ACC112 (cell line): ENCODE data around the gene PMM1.

ENCODE experiments used
- H2AFZ ChIP-seq: fragments of 200-600 bp; sonication (generic); one replicate; pipeline ENCODE4 v1.6.0; 2017; ENCODE audit warnings: antibody characterized with exemption, low read length; ENCODE audit not compliant: unreplicated experiment
- H3K27ac ChIP-seq: fragments of 200-600 bp; sonication (generic); 2 replicates; pipeline ENCODE4 v1.5.1; 2014; ENCODE audit warnings: low read depth, mild to moderate bottlenecking, antibody characterized with exemption, low read length, moderate library complexity
- H3K27me3 ChIP-seq: fragments of 200-600 bp; sonication (generic); 2 replicates; pipeline ENCODE4 v1.6.1; 2014; ENCODE audit warnings: mild to moderate bottlenecking, antibody characterized with exemption, low read length, moderate library complexity, mixed read lengths; ENCODE audit not compliant: insufficient read depth
- H3K36me3 ChIP-seq: fragments of 200-600 bp; sonication (generic); 2 replicates; pipeline ENCODE4 v1.6.1; 2016; ENCODE audit warnings: mild to moderate bottlenecking, antibody characterized with exemption, low read length, moderate library complexity, mixed read lengths; ENCODE audit not compliant: insufficient read depth
- H3K4me1 ChIP-seq: fragments of 200-600 bp; sonication (generic); one replicate; pipeline ENCODE4 v1.6.1; 2016; ENCODE audit warnings: low read length, mixed read lengths; ENCODE audit not compliant: insufficient read depth, unreplicated experiment, control insufficient read depth
- H3K4me3 ChIP-seq: fragments of 200-600 bp; sonication (generic); 2 replicates; pipeline ENCODE4 v1.5.1; 2014; ENCODE audit warnings: mild to moderate bottlenecking, low read depth, low read length
- H3K79me2 ChIP-seq: fragments of 200-600 bp; sonication (generic); one replicate; pipeline ENCODE4 v1.6.0; 2016; ENCODE audit warnings: low read length; ENCODE audit not compliant: control insufficient read depth, unreplicated experiment, insufficient read depth

PMM1 gene

DNA sequence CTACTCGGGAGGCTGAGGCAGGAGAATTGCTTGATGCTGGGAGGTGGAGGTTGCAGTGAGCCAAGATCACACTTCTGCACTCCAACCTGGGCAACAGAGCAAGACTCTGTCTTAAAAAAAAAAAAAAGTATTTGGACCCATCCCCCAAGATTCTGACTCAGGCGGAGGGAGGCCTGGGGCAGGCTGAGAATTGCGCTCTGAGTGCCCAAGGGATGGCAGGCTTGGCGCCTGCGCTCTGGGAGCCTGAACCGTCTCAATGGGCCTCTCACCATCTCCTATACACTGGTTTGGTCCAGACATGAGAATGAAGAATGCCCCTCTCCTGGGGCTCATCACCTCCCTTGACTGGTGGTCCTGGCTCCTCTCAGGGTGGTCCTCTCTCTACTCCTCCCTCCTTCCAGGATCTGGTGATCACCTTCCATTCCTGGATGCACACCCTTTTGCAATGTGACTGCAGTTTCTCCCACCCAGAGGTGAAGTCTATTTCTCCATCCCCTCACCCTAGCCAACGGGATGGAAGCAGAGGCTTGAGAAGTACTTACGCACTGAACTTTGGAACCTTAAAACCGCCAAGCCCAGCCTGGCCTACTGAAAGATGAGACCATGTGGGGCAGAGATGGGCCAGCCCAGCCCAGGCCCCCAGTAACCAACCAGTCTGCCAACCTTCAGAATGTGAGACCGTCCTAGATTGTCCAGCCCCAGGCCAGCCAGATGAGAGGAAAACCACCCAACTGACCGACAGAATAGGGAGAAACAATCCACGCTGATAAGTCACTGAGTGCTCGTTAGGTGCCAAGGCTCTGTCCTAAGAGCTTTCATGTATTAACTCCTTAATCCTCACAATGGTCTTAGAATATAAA is 50.3 kb downstream of the PMM1 start:
- Histone ChIP-seq H3K27ac (no peak overlapping the region), H3K27me3 (no peaks in the 10 kb centered on the region), H3K4me3 (no peak overlapping the region), H3K4me1 (no peaks in the 10 kb centered on the region), H3K36me3 (no peaks in the 10 kb centered on the region), H2AFZ (no peak overlapping the region), H3K79me2 (peaks cover 39% of the 10 kb centered on the region)

DNA sequence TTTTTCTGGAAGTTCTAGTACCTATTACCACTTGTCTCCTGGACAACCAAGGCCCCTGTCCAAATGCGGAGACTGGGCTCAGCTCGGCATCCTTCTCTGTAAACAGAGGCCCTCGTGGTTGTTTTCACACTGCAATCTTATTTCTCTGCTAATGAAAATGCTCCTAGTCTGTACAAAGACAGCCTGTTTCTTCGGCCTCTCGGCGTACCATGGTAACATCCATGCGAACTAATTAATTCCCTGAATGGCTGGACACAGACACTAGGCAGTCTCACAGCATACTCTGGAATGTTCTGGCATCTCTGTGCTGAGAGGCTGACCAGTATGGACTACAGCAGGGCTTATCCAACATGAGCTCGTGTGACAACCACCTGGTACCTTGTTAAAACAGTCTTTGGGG is 51.1 kb downstream of the PMM1 start:
- no peaks in the 10 kb centered on the region for H3K27me3 ChIP-seq
- H3K36me3 ChIP-seq, result no peaks in the 10 kb centered on the region
- H3K79me2 ChIP-seq, result peaks cover 33% of the 10 kb centered on the region
- no peak overlapping the region for H3K27ac ChIP-seq
- no peaks in the 10 kb centered on the region for H3K4me1 ChIP-seq
- H2AFZ ChIP-seq, result no peak overlapping the region
- H3K4me3 ChIP-seq, result no peak overlapping the region

DNA sequence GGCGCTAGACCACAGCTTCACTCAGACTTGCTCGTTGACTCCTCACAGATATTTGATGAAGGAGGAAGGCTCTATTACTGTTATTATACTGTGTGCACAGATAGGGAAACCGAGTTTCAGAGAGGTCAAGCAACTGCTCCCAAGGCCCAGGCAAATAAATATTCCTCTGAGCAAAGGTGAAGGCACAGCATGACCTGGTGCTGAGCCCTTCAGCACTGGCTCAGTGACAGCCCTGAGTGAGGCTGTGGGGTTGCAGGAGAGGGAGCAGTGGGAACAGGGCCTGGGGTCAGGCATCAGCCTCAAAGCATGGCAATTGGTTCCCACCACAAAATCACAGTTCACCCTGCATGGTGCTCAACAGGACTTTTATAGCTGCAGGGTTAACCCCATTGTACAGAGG is 52.4 kb downstream of the PMM1 start:
- no peaks in the 10 kb centered on the region for H3K36me3 ChIP-seq
- H3K27ac ChIP-seq, result no peak overlapping the region
- peaks cover 20% of the 10 kb centered on the region for H3K79me2 ChIP-seq
- no peak overlapping the region for H3K4me3 ChIP-seq
- no peak overlapping the region for H2AFZ ChIP-seq
- no peaks in the 10 kb centered on the region for H3K27me3 ChIP-seq
- no peaks in the 10 kb centered on the region for H3K4me1 ChIP-seq

DNA sequence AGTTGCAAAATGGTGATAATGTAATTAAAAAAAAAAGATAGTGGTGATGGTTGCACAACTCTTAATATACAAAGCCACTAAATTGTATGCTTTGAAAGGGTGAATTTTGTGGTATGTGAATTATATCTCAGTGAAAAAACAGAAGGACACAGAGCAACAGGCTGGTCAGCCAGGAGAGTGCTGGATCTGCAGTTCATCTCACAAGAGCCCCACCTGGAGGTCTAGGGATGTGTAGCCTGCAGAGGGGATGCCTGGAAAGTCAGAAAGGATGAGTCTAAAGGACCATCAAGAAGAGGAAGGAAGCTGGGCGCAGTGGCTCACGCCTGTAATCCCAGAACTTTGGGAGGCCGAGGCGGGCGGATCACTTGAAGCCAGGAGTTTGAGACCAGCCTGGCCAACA is 54.4 kb downstream of the PMM1 start:
- peaks cover 5% of the 10 kb centered on the region for H3K79me2 ChIP-seq
- no peaks in the 10 kb centered on the region for H3K4me1 ChIP-seq
- no peaks in the 10 kb centered on the region for H3K36me3 ChIP-seq
- H3K4me3 ChIP-seq, result no peak overlapping the region
- H2AFZ ChIP-seq, result no peak overlapping the region
- H3K27me3 ChIP-seq, result no peaks in the 10 kb centered on the region
- H3K27ac ChIP-seq, result no peak overlapping the region

DNA sequence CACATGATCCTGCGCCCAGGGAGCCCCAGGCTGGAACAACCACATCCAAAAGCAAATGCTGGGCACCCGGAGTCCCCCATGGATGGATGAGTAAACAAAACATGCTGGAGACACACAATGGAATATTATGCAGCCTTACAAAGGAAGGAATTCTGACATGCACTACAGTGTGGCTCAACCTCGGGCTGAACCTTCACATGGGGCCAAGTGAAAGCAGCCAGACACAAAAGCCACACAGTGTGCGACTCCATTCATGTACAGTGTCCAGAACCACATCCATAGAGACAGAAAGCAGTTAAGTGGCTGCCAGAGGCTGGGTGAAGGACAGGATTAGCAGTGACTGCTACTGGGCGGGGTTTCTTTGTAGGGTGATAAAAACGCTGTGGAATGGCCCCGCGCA is 55.4 kb downstream of the PMM1 start:
- Histone ChIP-seq H3K4me3 (no peak overlapping the region), H3K36me3 (no peaks in the 10 kb centered on the region), H3K27me3 (no peaks in the 10 kb centered on the region), H2AFZ (no peak overlapping the region), H3K4me1 (no peaks in the 10 kb centered on the region), H3K79me2 (no peaks in the 10 kb centered on the region), H3K27ac (no peak overlapping the region)

DNA sequence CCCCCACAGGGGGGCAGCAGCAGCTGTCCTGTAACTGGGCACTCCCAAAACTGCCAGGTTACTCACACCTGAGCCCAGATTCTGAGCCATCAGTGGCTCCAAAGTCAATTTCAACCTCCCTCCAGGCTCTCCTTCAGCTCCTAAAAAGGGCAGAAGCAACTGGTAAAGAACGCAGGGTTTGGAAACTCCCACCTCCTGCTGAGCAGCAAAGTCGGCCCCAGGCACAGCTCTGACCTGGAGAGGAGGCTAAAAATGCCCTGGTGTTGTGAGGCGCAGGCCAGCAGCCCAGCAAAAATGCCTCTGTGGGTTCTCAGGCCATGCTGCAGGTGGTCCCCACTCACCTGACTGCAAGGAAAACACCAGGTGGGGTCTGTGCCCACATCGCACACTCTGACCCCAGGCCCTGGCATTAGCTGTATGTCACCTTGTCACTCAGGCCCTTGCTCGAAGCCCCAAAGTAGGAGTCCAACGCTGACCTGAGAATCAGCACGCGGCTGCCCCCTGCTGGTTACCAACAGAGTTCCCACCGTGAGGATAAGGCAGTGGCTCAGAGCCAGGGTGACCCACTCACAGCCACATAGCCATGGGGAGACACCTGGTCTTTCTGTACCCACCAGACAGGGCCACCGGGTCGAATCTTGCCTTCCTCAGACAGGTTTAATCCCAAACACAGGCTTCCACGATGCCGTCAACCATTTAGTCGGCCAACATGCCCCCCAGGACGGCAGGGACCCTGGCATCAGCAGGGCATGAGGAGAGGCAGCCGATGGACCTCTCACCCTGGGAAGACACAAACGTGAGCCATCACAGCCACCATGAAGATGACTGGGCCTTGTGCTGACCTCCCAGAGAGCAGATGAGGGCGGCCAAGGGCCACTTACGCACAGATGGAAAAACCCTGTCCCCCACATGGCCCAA is 56.5 kb downstream of the PMM1 start:
- Histone ChIP-seq H3K27me3 (no peaks in the 10 kb centered on the region), H3K27ac (no peak overlapping the region), H3K36me3 (no peaks in the 10 kb centered on the region), H3K79me2 (no peaks in the 10 kb centered on the region), H3K4me3 (no peak overlapping the region), H3K4me1 (no peaks in the 10 kb centered on the region), H2AFZ (no peak overlapping the region)

DNA sequence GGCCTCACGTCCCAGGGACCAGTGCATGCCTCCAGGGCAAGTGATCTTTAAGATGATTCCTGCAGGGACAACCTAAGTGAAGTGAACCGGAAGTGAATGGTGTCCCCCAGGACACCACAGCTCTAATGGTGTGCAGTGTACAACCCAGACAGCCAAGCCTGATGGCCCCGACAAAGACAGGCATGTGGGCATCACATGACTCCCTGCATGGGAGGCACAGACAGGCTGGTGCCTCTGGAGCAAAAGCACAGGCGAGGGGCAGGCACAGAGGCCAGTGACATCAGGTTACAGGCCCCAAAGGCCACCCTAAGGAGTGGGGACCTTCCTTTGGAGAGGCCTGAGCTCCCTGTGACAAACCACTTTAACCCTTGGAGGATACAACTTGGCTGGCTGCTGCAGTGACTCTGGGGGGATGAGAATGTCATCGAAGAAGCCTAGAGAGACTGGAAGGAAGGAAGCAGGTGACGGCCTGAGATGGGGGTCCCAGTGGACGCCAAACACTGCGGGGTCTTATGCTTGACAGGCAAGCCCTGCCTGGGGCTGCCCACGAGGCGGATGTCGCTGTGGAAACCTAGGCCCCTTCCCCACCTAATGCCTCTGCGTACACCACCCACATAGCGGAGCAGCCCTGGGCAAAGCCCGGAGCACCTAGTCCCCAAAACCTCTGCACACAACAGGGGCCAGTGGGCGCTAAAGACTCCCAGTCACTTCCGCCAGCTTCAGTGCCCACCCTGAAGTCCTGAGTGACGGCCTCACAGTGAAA is 57.7 kb downstream of the PMM1 start:
- H3K27me3 ChIP-seq, result no peaks in the 10 kb centered on the region
- no peak overlapping the region for H3K4me3 ChIP-seq
- H3K27ac ChIP-seq, result no peak overlapping the region
- H3K4me1 ChIP-seq, result no peaks in the 10 kb centered on the region
- H2AFZ ChIP-seq, result no peak overlapping the region
- no peaks in the 10 kb centered on the region for H3K79me2 ChIP-seq
- no peaks in the 10 kb centered on the region for H3K36me3 ChIP-seq

DNA sequence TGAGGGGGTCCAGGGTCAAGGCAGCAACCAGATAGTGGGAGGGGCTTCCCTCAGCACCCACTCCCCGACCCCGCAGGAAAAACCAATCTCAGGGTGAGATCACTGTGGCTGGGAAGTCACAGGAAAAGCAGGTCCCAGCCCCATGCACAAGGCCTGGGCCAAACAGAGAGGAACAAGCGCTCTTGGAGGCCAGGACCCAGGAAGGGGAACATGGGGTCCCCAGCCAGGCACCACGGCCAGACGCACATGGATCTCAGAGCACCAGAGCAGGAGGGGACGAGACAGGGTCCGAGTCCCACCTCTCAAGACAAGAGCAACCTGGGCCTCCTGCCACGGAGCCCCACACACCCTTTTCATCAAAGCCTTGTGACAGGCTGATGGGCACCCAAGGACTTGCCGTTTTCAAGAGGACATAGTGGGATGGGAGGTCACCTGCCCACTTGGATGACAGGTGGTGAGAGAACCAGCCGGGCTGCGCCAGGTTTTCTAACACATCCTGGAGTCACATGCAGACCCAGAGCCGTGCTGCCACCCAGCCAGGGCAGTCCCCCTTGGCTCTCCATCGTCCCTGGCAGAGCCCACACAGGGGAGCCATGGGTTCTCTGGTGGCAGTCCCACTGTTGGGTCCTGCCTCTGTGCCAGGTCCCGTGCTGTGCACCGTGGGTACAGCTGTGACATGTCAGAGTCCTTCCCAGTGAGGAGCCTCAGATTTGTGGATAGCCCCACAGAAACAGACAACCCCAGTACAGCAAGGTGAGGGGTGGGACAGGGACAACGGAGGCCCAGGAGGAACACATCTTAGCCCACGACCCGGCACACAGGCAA is 58.5 kb downstream of the PMM1 start:
- H3K27me3 ChIP-seq, result no peaks in the 10 kb centered on the region
- H3K79me2 ChIP-seq, result no peaks in the 10 kb centered on the region
- H3K36me3 ChIP-seq, result no peaks in the 10 kb centered on the region
- no peak overlapping the region for H2AFZ ChIP-seq
- H3K4me1 ChIP-seq, result no peaks in the 10 kb centered on the region
- no peak overlapping the region for H3K27ac ChIP-seq
- no peak overlapping the region for H3K4me3 ChIP-seq

DNA sequence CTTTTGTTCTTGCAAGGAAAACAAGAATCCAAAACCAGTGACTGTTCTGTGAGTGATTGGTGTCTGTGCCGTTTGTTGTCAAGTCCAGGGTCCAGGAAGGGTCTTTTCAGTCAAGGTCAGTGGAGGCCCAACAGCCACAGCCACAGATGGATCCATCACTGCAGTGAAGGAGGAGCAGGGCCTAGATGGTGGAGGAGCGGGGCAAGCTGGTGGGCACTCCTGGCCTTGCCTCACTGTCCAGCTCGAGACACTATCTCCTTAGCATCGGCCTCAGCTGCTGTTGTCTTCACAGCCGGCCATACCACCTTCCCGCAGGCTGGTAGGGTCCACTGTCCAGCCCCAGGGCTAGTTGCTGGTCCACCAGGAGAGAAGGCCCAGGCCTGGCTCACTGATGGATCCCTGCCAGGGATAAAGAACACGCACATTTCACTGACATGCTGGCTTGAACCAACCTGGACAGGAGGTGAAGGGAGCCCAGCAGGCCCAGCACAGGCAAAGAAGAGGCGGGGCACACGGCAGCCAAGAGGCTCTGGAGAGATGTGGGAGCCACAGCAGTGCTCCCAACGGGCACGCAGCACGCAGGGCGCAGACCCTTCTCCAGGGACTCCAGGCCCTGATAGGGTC is 60.6 kb downstream of the PMM1 start:
- Histone ChIP-seq H3K4me3 (no peak overlapping the region), H3K79me2 (no peaks in the 10 kb centered on the region), H3K27me3 (no peaks in the 10 kb centered on the region), H3K4me1 (no peaks in the 10 kb centered on the region), H3K36me3 (no peaks in the 10 kb centered on the region), H3K27ac (no peak overlapping the region), H2AFZ (no peak overlapping the region)
